IMR-90 (cell line): ENCODE data around the gene FCRL1. TPM values are rescaled to one million over a fixed set of nuclear protein-coding genes. Genes with fewer than 3 reads are reported as not detected.

ENCODE experiments used
- ATAC-seq: fragments of 200-7000 bp; cut with Tn5 transposase; 2 replicates; pipeline ENCODE4 v1.9.1; 2020; ENCODE audit warnings: low read depth, mild to moderate bottlenecking, moderate library complexity
- BruUV-seq: library from RNA; stranded (reverse); fragments of 400-500 nt; replicated peaks from 2 replicates; lab custom pipeline; 2021; lab: Mats Ljungman, UMichigan
- CTCF ChIA-PET: fragments of 300-600 bp; formaldehyde crosslinking; extraction: SDS; loops from one replicate; lab custom pipeline; 2021; ENCODE audit warnings: antibody characterized with exemption; lab: Yijun Ruan, JAX
- POLR2A ChIA-PET: fragments of 300-600 bp; sonication (Branson Sonifier 250); formaldehyde crosslinking; loops from one replicate; lab custom pipeline; 2022; ENCODE audit warnings: antibody characterized with exemption; ENCODE audit not compliant: unreplicated experiment; lab: Charles Lee
- DNase-seq: peaks from one replicate; pipeline ENCODE4 v3.0.0; 2013
- H2AFZ ChIP-seq: replicated peaks from 2 replicates; pipeline ENCODE3; 2013; ENCODE audit warnings: low read length, mild to moderate bottlenecking; ENCODE audit not compliant: poor library complexity
- H2AK5ac ChIP-seq: 2 replicates; pipeline ENCODE4 v1.6.1; 2013; ENCODE audit warnings: low read depth, low read length, inconsistent platforms
- H2AK9ac ChIP-seq: replicated peaks from 2 replicates; pipeline ENCODE3; 2013; ENCODE audit warnings: mild to moderate bottlenecking, low read depth, low read length, moderate library complexity; ENCODE audit not compliant: poor library complexity
- H2BK120ac ChIP-seq: 2 replicates; pipeline ENCODE4 v1.6.1; 2013; ENCODE audit warnings: low read depth, low read length, inconsistent platforms
- H2BK15ac ChIP-seq: 3 replicates; pipeline ENCODE4 v1.6.1; 2013; ENCODE audit warnings: low read depth, low read length, inconsistent platforms
- H2BK20ac ChIP-seq: 2 replicates; pipeline ENCODE4 v1.6.1; 2013; ENCODE audit warnings: low read depth, mild to moderate bottlenecking, inconsistent platforms, low read length, moderate library complexity
- H2BK5ac ChIP-seq: 2 replicates; pipeline ENCODE4 v1.6.1; 2013; ENCODE audit warnings: mild to moderate bottlenecking, low read depth, low read length, inconsistent platforms; ENCODE audit not compliant: poor library complexity, severe bottlenecking
- H3K14ac ChIP-seq: replicated peaks from 2 replicates; pipeline ENCODE4 v1.6.1; 2013; ENCODE audit warnings: low read depth, low read length, inconsistent platforms
- H3K18ac ChIP-seq: 2 replicates; pipeline ENCODE4 v1.6.1; 2013; ENCODE audit warnings: low read depth, low read length, control low read depth
- H3K23ac ChIP-seq: 2 replicates; pipeline ENCODE4 v1.6.1; 2013; ENCODE audit warnings: low read depth, low read length, inconsistent platforms
- H3K27ac ChIP-seq: 2 replicates; pipeline ENCODE4 v1.5.1; 2013; ENCODE audit warnings: mild to moderate bottlenecking, control low read depth, low read length; ENCODE audit not compliant: insufficient read depth
- H3K27me3 ChIP-seq: 2 replicates; pipeline ENCODE4 v1.6.1; 2013; ENCODE audit warnings: low read length; ENCODE audit not compliant: control insufficient read depth, insufficient read depth
- H3K36me3 ChIP-seq: 2 replicates; pipeline ENCODE4 v1.6.1; 2013; ENCODE audit warnings: low read length, mixed read lengths; ENCODE audit not compliant: control insufficient read depth, insufficient read depth
- H3K4ac ChIP-seq: 2 replicates; pipeline ENCODE4 v1.6.1; 2013; ENCODE audit warnings: low read depth, low read length, inconsistent platforms
- H3K4me1 ChIP-seq: 2 replicates; pipeline ENCODE4 v1.6.1; 2013; ENCODE audit warnings: low read length, mixed read lengths; ENCODE audit not compliant: control insufficient read depth, insufficient read depth
- H3K4me2 ChIP-seq: 2 replicates; pipeline ENCODE4 v1.6.1; 2013; ENCODE audit warnings: low read depth, mild to moderate bottlenecking, control low read depth, low read length, moderate library complexity
- H3K4me3 ChIP-seq: 2 replicates; pipeline ENCODE4 v1.5.1; 2013; ENCODE audit warnings: low read depth, mild to moderate bottlenecking, control low read depth, low read length, moderate library complexity; ENCODE audit not compliant: insufficient read depth
- H3K56ac ChIP-seq: 2 replicates; pipeline ENCODE4 v1.6.1; 2013; ENCODE audit warnings: low read length, inconsistent platforms; ENCODE audit not compliant: insufficient read depth; ENCODE audit errors: extremely low read depth
- H3K79me1 ChIP-seq, 2 experiments: 2 replicates each; pipeline ENCODE4 v1.6.1; 2013; ENCODE audit warnings: low read length in 2 of 2, inconsistent platforms in 1 of 2, low read depth in 1 of 2
- H3K9ac ChIP-seq: 2 replicates; pipeline ENCODE4 v1.6.1; 2013; ENCODE audit warnings: low read depth, low read length, control low read depth
- H3K9me1 ChIP-seq: 2 replicates; pipeline ENCODE4 v1.6.1; 2013; ENCODE audit warnings: low read length, inconsistent platforms; ENCODE audit not compliant: insufficient read depth
- H3K9me3 ChIP-seq: 2 replicates; pipeline ENCODE4 v1.6.1; 2013; ENCODE audit warnings: low read length; ENCODE audit not compliant: control insufficient read depth, insufficient read depth
- H4K20me1 ChIP-seq: 2 replicates; pipeline ENCODE4 v1.6.1; 2013; ENCODE audit warnings: low read length, inconsistent platforms; ENCODE audit not compliant: insufficient read depth
- H4K5ac ChIP-seq: 2 replicates; pipeline ENCODE4 v1.6.1; 2013; ENCODE audit warnings: mild to moderate bottlenecking, low read depth, low read length, control low read depth
- H4K8ac ChIP-seq, 2 experiments: 2 replicates each; pipeline ENCODE4 v1.6.1; 2013; ENCODE audit warnings: low read depth in 2 of 2, low read length in 2 of 2, control low read depth in 1 of 2, inconsistent platforms in 1 of 2
- H4K91ac ChIP-seq: 2 replicates; pipeline ENCODE4 v1.6.1; 2013; ENCODE audit warnings: low read depth, low read length, inconsistent platforms; ENCODE audit not compliant: insufficient read depth
- CEBPB ChIP-seq: IDR thresholded peaks from 2 replicates; pipeline ENCODE4 v1.6.1; 2012; ENCODE audit warnings: low read depth, low read length, improper control_type of control experiment
- ELK1 ChIP-seq: fragments of 150-350 bp; IDR thresholded peaks from 2 replicates; pipeline ENCODE4 v1.6.1; 2016; ENCODE audit warnings: low read depth, mild to moderate bottlenecking, low read length, moderate library complexity, borderline replicate concordance
- FOS ChIP-seq: fragments of 150-350 bp; IDR thresholded peaks from 2 replicates; pipeline ENCODE4 v1.6.1; 2016; ENCODE audit warnings: low read depth, low read length
- MAFK ChIP-seq: IDR thresholded peaks from 2 replicates; pipeline ENCODE4 v1.6.1; 2012; ENCODE audit warnings: low read depth, low read length, improper control_type of control experiment
- MAZ ChIP-seq: IDR thresholded peaks from 2 replicates; pipeline ENCODE4 v1.6.1; 2012; ENCODE audit warnings: low read depth, mild to moderate bottlenecking, low read length, improper control_type of control experiment, moderate library complexity, borderline replicate concordance
- NFE2L2 ChIP-seq: fragments of 150-350 bp; IDR thresholded peaks from 2 replicates; pipeline ENCODE4 v1.6.1; 2016; ENCODE audit warnings: low read depth, mild to moderate bottlenecking, low read length
- POLR2A ChIP-seq: IDR thresholded peaks from 2 replicates; pipeline ENCODE4 v1.6.1; 2012; ENCODE audit warnings: mild to moderate bottlenecking, low read depth, low read length
- RAD21 ChIP-seq: IDR thresholded peaks from 2 replicates; pipeline ENCODE4 v1.6.1; 2012; ENCODE audit warnings: low read length, improper control_type of control experiment
- RCOR1 ChIP-seq: IDR thresholded peaks from 2 replicates; pipeline ENCODE4 v1.6.1; 2012; ENCODE audit warnings: mild to moderate bottlenecking, low read length, improper control_type of control experiment; ENCODE audit not compliant: insufficient replicate concordance
- SMC3 ChIP-seq: fragments of 150-350 bp; IDR thresholded peaks from 2 replicates; pipeline ENCODE4 v1.6.1; 2016; ENCODE audit warnings: low read depth, mild to moderate bottlenecking, antibody characterized with exemption, low read length, moderate library complexity
- USF2 ChIP-seq: fragments of 150-350 bp; IDR thresholded peaks from 2 replicates; pipeline ENCODE4 v1.6.1; 2017; ENCODE audit warnings: mild to moderate bottlenecking, antibody characterized with exemption, low read length, low read depth
- whole genome bisulfite sequencing, 2 experiments: methylation state at CpG; one replicate each; pipeline versions ENCODE4 v1.1.5 to v1.1.7; 2013; ENCODE audit warnings: missing lambda C conversion rate in 2 of 2; ENCODE audit not compliant: insufficient read length in 1 of 2; ENCODE audit errors: extremely low coverage in 2 of 2; 5-methylcytosine and 5-hydroxymethylcytosine counted together
- dilution Hi-C: fragments of 300-500 bp; cut with HindIII; formaldehyde crosslinking; loops from one replicate; pipeline ENCODE4 v1.14.3; 2018; ENCODE audit warnings: low sequenced_read_pairs; ENCODE audit not compliant: unreplicated experiment
- in situ Hi-C: fragments of 300-500 bp; cut with MboI; formaldehyde crosslinking; loops from 3 replicates; pipeline ENCODE4 v1.14.3; 2019; ENCODE audit warnings: low sequenced_read_pairs, inconsistent platforms, mixed read lengths
- intact Hi-C: fragments of 100-400 bp; cut with micrococcal nuclease; formaldehyde crosslinking; loops from 2 replicates; pipeline ENCODE4 v1.10.0; 2022
- polyA plus RNA-seq, 3 experiments: library from polyadenylated mRNA; depleted of rRNA; stranded (reverse); fragments of >200 nt; gene quantifications; 2 replicates each; pipeline ENCODE4 v1.2.3, GENCODE V29; 2012; ENCODE audit warnings: low replicate concordance in 1 of 3
- total RNA-seq: library from RNA; depleted of rRNA; stranded (reverse); fragments of >200 nt; gene quantifications from 2 replicates; pipeline ENCODE4 v1.2.3, GENCODE V29; 2012

The FCRL1 gene
- total and polyA plus RNA-seq, 2 of the 4 experiments (the other 2 are of a cell fraction), result not detected

GRCh38 chr1:157776971-157777391 lies 42.9 kb downstream of the FCRL1 start, which contains the start of gene FCRL2:
TSS of gene FCRL2 (minus strand) at chr1:157777132. CDS start at chr1:157777073, 59 bp downstream.
- Histone ChIP-seq H3K14ac (no peak within 1 kb of the TSS), H3K4me1 (no peaks in the 10 kb centered on the region), H4K8ac (no peak within 1 kb of the TSS), H2BK20ac (no peak within 1 kb of the TSS), H3K23ac (no peak within 1 kb of the TSS), H3K79me1 (no peaks in the 10 kb centered on the region), H3K27ac (no peak within 1 kb of the TSS), H2AFZ (no peak within 1 kb of the TSS), H3K36me3 (no peaks in the 10 kb centered on the region), H3K4me2 (no peak within 1 kb of the TSS), H4K5ac (no peak within 1 kb of the TSS), H3K9me1 (no peaks in the 10 kb centered on the region), H2AK9ac (no peak within 1 kb of the TSS), H2BK15ac (no peak within 1 kb of the TSS), H4K20me1 (no peaks in the 10 kb centered on the region), H3K9ac (no peak within 1 kb of the TSS), H2AK5ac (no peak within 1 kb of the TSS), H3K4me3 (no peak within 1 kb of the TSS), H3K56ac (no peak within 1 kb of the TSS), H3K4ac (no peak within 1 kb of the TSS), H3K27me3 (no peaks in the 10 kb centered on the region), H3K18ac (no peak within 1 kb of the TSS), H3K9me3 (no peaks in the 10 kb centered on the region), H2BK5ac (no peak within 1 kb of the TSS), H4K91ac (no peak within 1 kb of the TSS), H2BK120ac (no peak within 1 kb of the TSS)
- DNase-seq, result no peak
- intact Hi-C loops, result no loop called here
- no peak for TF ChIP-seq SMC3
- no peak for TF ChIP-seq FOS
- no peak for TF ChIP-seq RCOR1
- no peak for TF ChIP-seq CEBPB
- TF ChIP-seq NFE2L2, result no peak
- TF ChIP-seq ELK1, result no peak
- TF ChIP-seq USF2, result no peak
- TF ChIP-seq POLR2A, result no peak
- TF ChIP-seq MAZ, result no peak
- TF ChIP-seq RAD21, result no peak
- TF ChIP-seq MAFK, result no peak
- in situ Hi-C loops, result no loop called here
- CTCF ChIA-PET, result no interaction called here
- no peak for ATAC-seq
- POLR2A ChIA-PET, result no interaction called here
- no TSS peak for BruUV-seq
- dilution Hi-C loops, result no loop called here
- no CpG with 5 or more reads among the region's 1 CpG for WGBS, 2 experiments
